Retinal pigment epithelial cell (primary cell): ENCODE measurements around the gene WDPCP.
"Not testable (repeated sequence)": the region's sequence is repeated elsewhere in the genome, so short reads cannot be mapped to it uniquely, and the experiment has no call there.

Experiments
- DNase-seq: peaks from one replicate; pipeline ENCODE4 v3.0.0-alpha.2; 2010; ENCODE audit warnings: low read depth
- H3K4me3 ChIP-seq: 2 replicates; pipeline ENCODE4 v1.5.1; 2011; ENCODE audit warnings: mild to moderate bottlenecking, low read length, control low read depth, moderate library complexity
- CTCF ChIP-seq: conservative IDR thresholded peaks from 2 replicates; pipeline ENCODE4 v1.5.1; 2011; ENCODE audit warnings: low read depth, low read length, control low read depth, inconsistent platforms

Gene WDPCP

GRCh38 chr2:63578767-63579166 is 9.5 kb downstream of the WDPCP start:
- DNase-seq = no peak
- no peak for TF ChIP-seq CTCF
- no peak overlapping the region for H3K4me3 ChIP-seq

GRCh38 chr2:63576546-63576945 is 11.7 kb downstream of the WDPCP start:
- no peak for TF ChIP-seq CTCF
- DNase-seq = no peak
- H3K4me3 ChIP-seq = no peak overlapping the region

- H3K4me3 ChIP-seq, DNase-seq: not testable (repeated sequence)
Measured at GRCh38 chr2:63573726-63574345, 14.4 kb downstream of the WDPCP start.

GRCh38 chr2:63573026-63573425 is 15.3 kb downstream of the WDPCP start:
- DNase-seq, H3K4me3 ChIP-seq: not testable (repeated sequence)

GRCh38 chr2:63572001-63572400 is 16.3 kb downstream of the WDPCP start:
- TF ChIP-seq CTCF = no peak
- H3K4me3 ChIP-seq = no peak overlapping the region
- DNase-seq = no peak

GRCh38 chr2:63571291-63571690 is 17.0 kb downstream of the WDPCP start:
- no peak for DNase-seq
- no peak overlapping the region for H3K4me3 ChIP-seq
- no peak for TF ChIP-seq CTCF

- DNase-seq = no peak
- no peak for TF ChIP-seq CTCF
- no peak overlapping the region for H3K4me3 ChIP-seq
Measured at GRCh38 chr2:63569740-63570139, 18.5 kb downstream of the WDPCP start.

GRCh38 chr2:63562751-63563150 is 25.5 kb downstream of the WDPCP start:
- DNase-seq = no peak
- TF ChIP-seq CTCF = no peak
- H3K4me3 ChIP-seq = no peak overlapping the region

- DNase-seq, H3K4me3 ChIP-seq: not testable (repeated sequence)
Measured at GRCh38 chr2:63558922-63559321, 29.4 kb downstream of the WDPCP start.

- not testable (repeated sequence) for DNase-seq
Measured at GRCh38 chr2:63557819-63558218, 30.5 kb downstream of the WDPCP start.

More at GRCh38 chr2:63557819-63558218, 30.5 kb downstream of the WDPCP start:
- H3K4me3 ChIP-seq = not testable (repeated sequence)
